Osteocyte (in vitro differentiated cells): ENCODE results near the gene FCER1G. TPM values are rescaled to one million over a fixed set of nuclear protein-coding genes. Genes with fewer than 3 reads are reported as not detected.

Source experiments
- DNase-seq: peaks from one replicate; pipeline ENCODE4 v3.0.0; 2021; ENCODE audit warnings: mixed read lengths; ENCODE audit not compliant: unreplicated experiment; ENCODE audit errors: extremely low spot score
- H3K27ac Mint-ChIP-seq: one replicate; pipeline ENCODE4 v1.8.0; 2021; ENCODE audit warnings: mild to moderate bottlenecking, mixed read lengths; ENCODE audit not compliant: unreplicated experiment
- H3K27me3 Mint-ChIP-seq: one replicate; pipeline ENCODE4 v1.8.0; 2021; ENCODE audit warnings: mixed read lengths; ENCODE audit not compliant: unreplicated experiment
- H3K36me3 Mint-ChIP-seq: one replicate; pipeline ENCODE4 v1.8.0; 2021; ENCODE audit warnings: mixed read lengths; ENCODE audit not compliant: unreplicated experiment
- H3K4me1 Mint-ChIP-seq: one replicate; pipeline ENCODE4 v1.8.0; 2021; ENCODE audit warnings: mixed read lengths; ENCODE audit not compliant: unreplicated experiment
- H3K4me3 Mint-ChIP-seq: one replicate; pipeline ENCODE4 v1.8.0; 2021; ENCODE audit warnings: mild to moderate bottlenecking, moderate library complexity, mixed read lengths; ENCODE audit not compliant: unreplicated experiment
- H3K9me3 Mint-ChIP-seq: one replicate; pipeline ENCODE4 v1.8.0; 2021; ENCODE audit warnings: mixed read lengths; ENCODE audit not compliant: unreplicated experiment
- CTCF ChIP-seq: fragments of 200-600 bp; sonication (generic); IDR thresholded peaks from 2 replicates; pipeline ENCODE4 v1.5.0; 2021; ENCODE audit warnings: antibody characterized with exemption, mild to moderate bottlenecking, moderate library complexity
- total RNA-seq: library from RNA; stranded (reverse); gene quantifications from 2 replicates; pipeline ENCODE4 v1.2.1, GENCODE V29; 2021

The FCER1G gene
- total RNA-seq, 1 donor from 2014 or later: not detected

GRCh38 chr1:161199506-161200139, 15.5 kb upstream of the FCER1G start:
- H3K4me1 Mint-ChIP-seq: peaks cover 72% of the 10 kb centered on the region
- DNase-seq: no peak
- H3K27ac Mint-ChIP-seq: peak overlapping the region; percentile 86
- no peaks in the 10 kb centered on the region for H3K27me3 Mint-ChIP-seq
- TF ChIP-seq CTCF: no peak
- H3K4me3 Mint-ChIP-seq: no peak overlapping the region
- H3K9me3 Mint-ChIP-seq: no peaks in the 10 kb centered on the region
- peaks cover 8% of the 10 kb centered on the region for H3K36me3 Mint-ChIP-seq

- no peaks in the 10 kb centered on the region for H3K9me3 Mint-ChIP-seq
- H3K27ac Mint-ChIP-seq: peak overlapping the region; percentile 96
- H3K4me1 Mint-ChIP-seq: peaks cover 74% of the 10 kb centered on the region
- no peaks in the 10 kb centered on the region for H3K27me3 Mint-ChIP-seq
- no peak for TF ChIP-seq CTCF
- H3K36me3 Mint-ChIP-seq: peaks cover 11% of the 10 kb centered on the region
- DNase-seq: no peak
- H3K4me3 Mint-ChIP-seq: no peak overlapping the region
Measured at GRCh38 chr1:161200421-161200991, 14.6 kb upstream of the FCER1G start.

GRCh38 chr1:161200992-161201835, 13.9 kb upstream of the FCER1G start:
- TF ChIP-seq CTCF: no peak
- Mint-ChIP-seq H3K27ac (peak overlapping the region; percentile 96), H3K4me3 (peak overlapping the region; percentile 91), H3K27me3 (no peaks in the 10 kb centered on the region), H3K4me1 (peaks cover 72% of the 10 kb centered on the region), H3K36me3 (peaks cover 14% of the 10 kb centered on the region), H3K9me3 (no peaks in the 10 kb centered on the region)
- no peak for DNase-seq

- peak; percentile 97 for DNase-seq
- H3K4me3 Mint-ChIP-seq: peak within 1 kb of the TSS; percentile 91
- peak within 1 kb of the TSS; percentile 96 for H3K27ac Mint-ChIP-seq
- H3K27me3 Mint-ChIP-seq: no peaks in the 10 kb centered on the region
- no peaks in the 10 kb centered on the region for H3K9me3 Mint-ChIP-seq
- peak; percentile 40 for TF ChIP-seq CTCF
- peaks cover 68% of the 10 kb centered on the region for H3K4me1 Mint-ChIP-seq
- H3K36me3 Mint-ChIP-seq: peaks cover 17% of the 10 kb centered on the region
Measured at GRCh38 chr1:161201836-161202712, 13.0 kb upstream of the FCER1G start, which contains the start of gene NDUFS2. NDUFS2 (plus strand) TSS chr1:161202367; CDS start chr1:161202386, 19 bp downstream.
